ENCODE measurements around the gene KRT9.
"Not testable (repeated sequence)": the region's sequence is repeated elsewhere in the genome, so short reads cannot be mapped to it uniquely, and the experiment has no call there.

The KRT9 gene

GRCh38 chr17:41571561-41572434 lies at the start of gene KRT9:
TSS of gene KRT9 (minus strand) at chr17:41572059. CDS start at chr17:41571992, 67 bp downstream.
- no peak for DNase-seq

GRCh38 chr17:41621435-41621817 lies 49.6 kb upstream of the KRT9 start:
- DNase-seq = not testable (repeated sequence)

GRCh38 chr17:41620583-41621434 lies 49.0 kb upstream of the KRT9 start:
- DNase-seq = no peak

GRCh38 chr17:41619927-41620582 lies 48.2 kb upstream of the KRT9 start:
- DNase-seq = not testable (repeated sequence)

- no peak for DNase-seq
These were observed 47.4 kb upstream of the KRT9 start for GRCh38 chr17:41619036-41619926.

GRCh38 chr17:41618341-41619035 lies 46.6 kb upstream of the KRT9 start:
- DNase-seq = no peak

- no peak for DNase-seq
These were observed 45.8 kb upstream of the KRT9 start for GRCh38 chr17:41617698-41618097.

GRCh38 chr17:41617136-41617535 lies 45.3 kb upstream of the KRT9 start:
- DNase-seq = no peak

GRCh38 chr17:41616486-41616885 lies 44.6 kb upstream of the KRT9 start:
- not testable (repeated sequence) for DNase-seq

- DNase-seq = no peak
These were observed 43.6 kb upstream of the KRT9 start for GRCh38 chr17:41615454-41615853.

- DNase-seq = not testable (repeated sequence)
These were observed 42.9 kb upstream of the KRT9 start for GRCh38 chr17:41614767-41615166.

- no peak for DNase-seq
These were observed 42.2 kb upstream of the KRT9 start for GRCh38 chr17:41614098-41614497.

GRCh38 chr17:41613277-41614082 lies 41.6 kb upstream of the KRT9 start:
- DNase-seq = no peak

GRCh38 chr17:41612376-41613160 lies 40.7 kb upstream of the KRT9 start, which contains the start of gene KRT16:
TSS of gene KRT16 (minus strand) at chr17:41612767. CDS start at chr17:41612688, 79 bp downstream.
- peak; percentile 78 for DNase-seq

- DNase-seq = no peak
These were observed 39.2 kb upstream of the KRT9 start for GRCh38 chr17:41610965-41611640.

- DNase-seq = not testable (repeated sequence)
These were observed 38.2 kb upstream of the KRT9 start for GRCh38 chr17:41610061-41610517.

GRCh38 chr17:41606930-41607329 lies 35.1 kb upstream of the KRT9 start:
- not testable (repeated sequence) for DNase-seq

- DNase-seq = no peak
These were observed 30.7 kb upstream of the KRT9 start for GRCh38 chr17:41602524-41602923.

- DNase-seq = no peak
These were observed 28.5 kb upstream of the KRT9 start for GRCh38 chr17:41600318-41600717.
